BJ (cell line): ENCODE results near the gene PPME1. TPM values are rescaled to one million over a fixed set of nuclear protein-coding genes. Genes with fewer than 3 reads are reported as not detected.
A peak's percentile ranks its signal among the peaks of the same experiment; 100 is the strongest.

Experiments
- CTCF ChIA-PET: fragments of 350-600 bp; formaldehyde crosslinking; extraction: SDS; loops from one replicate; lab custom pipeline; 2021; ENCODE audit warnings: antibody characterized with exemption, inconsistent platforms; lab: Yijun Ruan, JAX
- POLR2A ChIA-PET: fragments of 300-600 bp; sonication (Branson Sonifier 250); formaldehyde crosslinking; extraction: SDS; loops from one replicate; lab custom pipeline; 2021; ENCODE audit warnings: antibody characterized with exemption; lab: Charles Lee
- DNase-seq: peaks from one replicate; pipeline ENCODE4 v3.0.0-alpha.2; 2011; ENCODE audit warnings: low read depth
- H3K27me3 ChIP-seq: 2 replicates; pipeline ENCODE4 v1.6.0; 2011; ENCODE audit warnings: low read length; ENCODE audit not compliant: control insufficient read depth, insufficient read depth
- H3K36me3 ChIP-seq: 2 replicates; pipeline ENCODE4 v1.5.1; 2011; ENCODE audit warnings: low read length; ENCODE audit not compliant: control insufficient read depth, insufficient read depth
- H3K4me3 ChIP-seq: 2 replicates; pipeline ENCODE4 v1.5.1; 2011; ENCODE audit warnings: low read depth, mild to moderate bottlenecking, control low read depth, low read length
- polyA plus RNA-seq: library from polyadenylated mRNA; depleted of rRNA; stranded (reverse); fragments of >200 nt; gene quantifications from 2 replicates; pipeline ENCODE4 v1.2.3, GENCODE V29; 2011
- TF ChIP-seq, protein P1 (sequence below): IDR thresholded peaks from 2 replicates; pipeline ENCODE4 v1.5.1; 2011; ENCODE audit warnings: low read depth, mild to moderate bottlenecking, control low read depth, inconsistent platforms, low read length, moderate library complexity; ENCODE audit not compliant: insufficient read depth

The PPME1 gene
- polyA plus RNA-seq, 1 experiment, result 133 TPM

DNA sequence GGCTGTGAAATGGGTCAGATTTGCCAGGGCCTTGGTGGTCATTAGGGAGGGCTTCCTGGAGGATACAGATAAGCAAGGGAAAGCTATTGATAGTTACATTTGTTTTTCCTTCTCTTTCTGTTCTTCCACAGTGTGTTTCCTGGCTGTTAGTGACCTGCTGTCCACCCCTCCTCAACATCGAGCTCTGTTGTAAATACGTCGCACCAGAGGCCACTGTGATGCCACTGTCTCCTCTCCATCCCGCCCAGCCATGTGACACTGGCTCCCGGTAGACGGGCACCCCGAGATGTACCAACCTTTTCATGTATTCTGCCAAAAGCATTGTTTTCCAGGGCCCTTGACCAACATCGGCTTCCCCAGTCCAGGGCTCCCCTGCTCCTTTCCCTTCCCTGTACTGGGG, 82.3 kb downstream of the PPME1 start:
- ChIA-PET POLR2A (no interaction called here), CTCF (interaction anchor here (1.3 to 12.9 kb wide), 2 partner anchors 8 to 193 kb away, joined by 3 to 300 read pairs; no protein-coding TSS in a partner anchor)
- Histone ChIP-seq H3K4me3 (no peak overlapping the region), H3K36me3 (peaks cover 20% of the 10 kb centered on the region), H3K27me3 (no peaks in the 10 kb centered on the region)
- DNase-seq, result no peak
- TF ChIP-seq, protein P1, sequence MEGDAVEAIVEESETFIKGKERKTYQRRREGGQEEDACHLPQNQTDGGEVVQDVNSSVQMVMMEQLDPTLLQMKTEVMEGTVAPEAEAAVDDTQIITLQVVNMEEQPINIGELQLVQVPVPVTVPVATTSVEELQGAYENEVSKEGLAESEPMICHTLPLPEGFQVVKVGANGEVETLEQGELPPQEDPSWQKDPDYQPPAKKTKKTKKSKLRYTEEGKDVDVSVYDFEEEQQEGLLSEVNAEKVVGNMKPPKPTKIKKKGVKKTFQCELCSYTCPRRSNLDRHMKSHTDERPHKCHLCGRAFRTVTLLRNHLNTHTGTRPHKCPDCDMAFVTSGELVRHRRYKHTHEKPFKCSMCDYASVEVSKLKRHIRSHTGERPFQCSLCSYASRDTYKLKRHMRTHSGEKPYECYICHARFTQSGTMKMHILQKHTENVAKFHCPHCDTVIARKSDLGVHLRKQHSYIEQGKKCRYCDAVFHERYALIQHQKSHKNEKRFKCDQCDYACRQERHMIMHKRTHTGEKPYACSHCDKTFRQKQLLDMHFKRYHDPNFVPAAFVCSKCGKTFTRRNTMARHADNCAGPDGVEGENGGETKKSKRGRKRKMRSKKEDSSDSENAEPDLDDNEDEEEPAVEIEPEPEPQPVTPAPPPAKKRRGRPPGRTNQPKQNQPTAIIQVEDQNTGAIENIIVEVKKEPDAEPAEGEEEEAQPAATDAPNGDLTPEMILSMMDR, result no peak

DNA sequence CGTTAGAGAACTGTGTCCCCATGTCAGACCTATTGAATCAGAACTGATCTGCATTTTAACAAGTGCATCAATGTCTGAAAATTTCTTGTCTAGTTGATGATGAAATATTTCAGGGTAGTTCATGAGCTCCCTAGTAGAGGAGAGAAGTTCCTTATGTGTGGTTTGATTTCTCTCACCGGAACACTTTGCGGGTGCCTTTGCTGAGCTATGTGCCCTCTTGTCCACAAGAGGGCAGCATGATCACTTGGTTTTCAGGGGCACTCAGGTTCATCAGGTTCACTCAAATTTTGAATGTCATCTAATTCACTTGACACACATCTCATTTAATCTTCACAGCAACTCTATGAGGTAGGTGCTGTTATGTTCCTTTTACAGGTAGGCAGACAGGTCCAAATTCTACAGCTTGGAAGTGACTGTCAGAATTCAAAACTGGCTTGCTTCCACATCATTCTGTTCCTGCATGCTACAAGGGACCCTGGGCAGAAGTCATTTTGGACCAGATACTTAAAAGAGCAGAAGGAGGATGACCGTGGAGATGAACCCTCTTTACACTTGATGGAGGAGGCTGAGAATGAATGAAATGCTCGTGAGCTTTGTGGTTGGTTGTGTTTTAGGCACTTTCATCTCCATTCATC, 84.8 kb downstream of the PPME1 start:
- CTCF ChIA-PET, result interaction anchor here (0.6 to 12.9 kb wide), 42 partner anchors 8 to 317 kb away, joined by 3 to 300 read pairs (median 4); partner anchors contain the start of gene LIPT2
- peaks cover 16% of the 10 kb centered on the region for H3K36me3 ChIP-seq
- POLR2A ChIA-PET, result no interaction called here

DNA sequence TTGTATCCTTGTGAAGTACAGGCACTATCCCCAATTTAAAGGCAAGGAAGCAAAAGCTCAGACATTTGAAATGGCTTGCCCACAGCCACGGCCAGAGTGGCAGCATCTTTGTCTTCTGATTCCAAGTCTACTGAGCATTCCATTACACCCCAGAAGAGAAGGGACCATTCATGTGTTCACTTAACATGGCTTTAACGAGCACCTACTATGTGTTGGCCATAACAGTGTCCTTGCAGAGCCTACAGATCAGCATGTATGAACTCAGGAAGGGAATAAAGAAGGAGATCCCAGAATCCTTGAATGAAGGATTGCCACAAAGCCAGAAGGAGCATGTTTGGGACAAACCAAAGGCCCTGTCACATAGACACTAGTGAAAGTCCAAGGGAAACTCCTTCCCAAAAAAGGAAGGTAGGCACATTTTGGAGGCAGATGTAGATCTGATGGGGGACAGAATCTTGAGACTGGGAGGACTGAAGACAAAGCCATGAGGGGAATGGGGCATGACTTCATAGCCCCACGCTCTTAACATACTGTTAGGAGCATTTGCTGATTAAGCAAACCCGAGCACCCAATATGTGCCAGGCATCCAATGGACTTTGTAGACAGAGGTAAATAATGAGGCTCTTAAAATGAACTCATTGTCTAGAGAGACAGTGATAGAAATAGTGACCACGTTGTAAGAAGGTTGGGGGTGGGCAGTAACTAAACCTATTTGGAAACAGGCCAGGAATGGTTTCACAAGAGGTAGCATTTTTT, 85.5 kb downstream of the PPME1 start:
- Histone ChIP-seq H3K27me3 (no peaks in the 10 kb centered on the region), H3K4me3 (no peak overlapping the region), H3K36me3 (peaks cover 11% of the 10 kb centered on the region)
- CTCF ChIA-PET, result interaction anchor here (0.6 to 12.9 kb wide), 32 partner anchors 9 to 316 kb away, joined by 3 to 300 read pairs (median 4); partner anchors contain the start of gene LIPT2
- TF ChIP-seq, protein P1, result no peak
- POLR2A ChIA-PET, result no interaction called here
- no peak for DNase-seq

More for the DNA sequence above, 84.8 kb downstream of the PPME1 start:
- DNase-seq, result no peak
- TF ChIP-seq, protein P1, result peak; percentile 90
- no peak overlapping the region for H3K4me3 ChIP-seq
- H3K27me3 ChIP-seq, result no peaks in the 10 kb centered on the region

DNA sequence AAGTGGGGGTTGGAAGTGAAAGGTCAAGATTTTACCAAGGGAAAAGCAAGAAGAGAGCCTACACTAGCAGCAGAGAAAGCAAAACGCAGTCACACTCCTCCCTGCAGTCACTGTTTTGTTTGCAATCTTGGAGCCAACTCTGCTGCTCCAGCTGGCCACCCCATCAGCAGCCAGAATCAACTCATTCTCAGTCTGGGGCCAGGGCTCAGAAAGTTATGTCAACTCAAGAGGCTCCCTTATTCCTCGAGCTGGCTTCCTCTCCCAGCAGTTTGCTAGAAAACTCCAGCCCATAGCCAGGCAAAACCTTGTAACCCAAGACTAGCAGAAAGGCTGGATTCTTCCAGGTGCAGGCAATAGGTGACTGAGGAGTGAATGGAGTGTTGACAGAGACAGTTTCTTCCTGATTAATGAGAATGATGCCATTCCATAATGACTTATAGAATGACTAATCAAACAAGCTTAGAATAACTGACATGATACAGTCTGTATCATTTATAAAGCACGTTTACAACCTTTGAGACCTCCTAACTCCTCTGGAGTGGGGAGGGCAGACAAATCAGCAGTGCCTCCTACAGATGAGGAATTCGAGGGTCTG, 87.0 kb downstream of the PPME1 start:
- no peak overlapping the region for H3K4me3 ChIP-seq
- peaks cover 9% of the 10 kb centered on the region for H3K36me3 ChIP-seq
- ChIA-PET CTCF (interaction anchor here (0.9 to 12.9 kb wide), 6 partner anchors 9 to 188 kb away, joined by 3 to 300 read pairs (median 4); no protein-coding TSS in a partner anchor), POLR2A (no interaction called here)
- TF ChIP-seq, protein P1, result no peak
- no peaks in the 10 kb centered on the region for H3K27me3 ChIP-seq
- DNase-seq, result no peak

DNA sequence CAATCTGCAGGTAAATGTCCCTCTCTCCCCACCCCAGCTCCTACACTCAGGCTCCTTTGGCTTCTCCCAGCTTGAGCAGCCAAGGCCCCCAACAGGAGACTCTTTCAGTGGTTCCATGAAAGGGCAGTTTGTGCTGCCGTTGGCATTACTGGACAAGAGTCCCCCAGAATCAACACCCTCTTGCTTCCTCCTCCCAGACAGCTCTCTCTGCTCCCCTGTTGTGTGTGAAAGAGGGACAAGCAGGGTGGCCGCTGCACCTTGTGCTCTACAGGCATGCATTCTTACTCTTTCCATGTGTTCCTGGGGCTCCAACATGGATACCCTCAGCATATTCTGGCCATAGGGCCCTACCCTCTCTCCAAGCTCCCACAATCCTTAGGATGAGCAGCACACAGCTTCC, 91.6 kb downstream of the PPME1 start:
- no peaks in the 10 kb centered on the region for H3K36me3 ChIP-seq
- H3K4me3 ChIP-seq, result no peak overlapping the region
- ChIA-PET POLR2A (no interaction called here), CTCF (interaction anchor here (0.8 to 1.6 kb wide), 2 partner anchors 10 to 187 kb away, joined by 3 to 5 read pairs; no protein-coding TSS in a partner anchor)
- no peak for DNase-seq
- TF ChIP-seq, protein P1, result no peak
- H3K27me3 ChIP-seq, result no peaks in the 10 kb centered on the region
